Ishikawa (cell line): Measurements from ENCODE around the gene FOXA3.

Experiments used
- CEBPB ChIP-seq: IDR thresholded peaks from 2 replicates; pipeline ENCODE4 v1.6.1; 2012
- CREB1 ChIP-seq: IDR thresholded peaks from 2 replicates; pipeline ENCODE4 v1.6.1; 2012; ENCODE audit warnings: low read depth
- EGR1 ChIP-seq: IDR thresholded peaks from 2 replicates; pipeline ENCODE4 v1.6.1; 2012
- EP300 ChIP-seq: IDR thresholded peaks from 2 replicates; pipeline ENCODE4 v1.6.1; 2012; ENCODE audit warnings: borderline replicate concordance
- FOXM1 ChIP-seq: IDR thresholded peaks from 2 replicates; pipeline ENCODE4 v1.6.1; 2012; ENCODE audit warnings: low read depth, borderline replicate concordance
- MAX ChIP-seq: IDR thresholded peaks from 2 replicates; pipeline ENCODE4 v1.6.1; 2012
- NFIC ChIP-seq: IDR thresholded peaks from 2 replicates; pipeline ENCODE4 v1.6.1; 2012
- RAD21 ChIP-seq: IDR thresholded peaks from 2 replicates; pipeline ENCODE4 v1.6.1; 2012; ENCODE audit warnings: low read depth
- TAF1 ChIP-seq: IDR thresholded peaks from 2 replicates; pipeline ENCODE4 v1.6.1; 2012; ENCODE audit warnings: low read depth, mild to moderate bottlenecking
- TCF12 ChIP-seq: IDR thresholded peaks from 2 replicates; pipeline ENCODE4 v1.6.1; 2012; ENCODE audit warnings: low read depth
- TEAD4 ChIP-seq: IDR thresholded peaks from 2 replicates; pipeline ENCODE4 v1.6.1; 2012
- USF1 ChIP-seq: IDR thresholded peaks from 2 replicates; pipeline ENCODE4 v1.6.1; 2012
- YY1 ChIP-seq: IDR thresholded peaks from 2 replicates; pipeline ENCODE4 v1.6.1; 2012; ENCODE audit warnings: low read depth
- ZBTB7A ChIP-seq: IDR thresholded peaks from 2 replicates; pipeline ENCODE4 v1.6.1; 2012; ENCODE audit warnings: low read depth
- TF ChIP-seq, protein P1 (sequence below): IDR thresholded peaks from 2 replicates; pipeline ENCODE4 v1.6.1; 2012; ENCODE audit warnings: low read depth, mild to moderate bottlenecking

Gene FOXA3

GRCh38 chr19:45863840-45864628, at the start of gene FOXA3:
FOXA3 (plus strand) TSS chr19:45864326; CDS start chr19:45864457, 131 bp downstream.
- no peak for TF ChIP-seq CREB1
- TF ChIP-seq RAD21, result peak; percentile 40; the same call in 1 of the 2 replicates
- TF ChIP-seq CEBPB, result no peak
- no peak for TF ChIP-seq FOXM1
- TF ChIP-seq USF1, result no peak
- TF ChIP-seq ZBTB7A, result 0 out of 2 replicates have a peak, but pooled peaks have one; percentile 53

DNA sequence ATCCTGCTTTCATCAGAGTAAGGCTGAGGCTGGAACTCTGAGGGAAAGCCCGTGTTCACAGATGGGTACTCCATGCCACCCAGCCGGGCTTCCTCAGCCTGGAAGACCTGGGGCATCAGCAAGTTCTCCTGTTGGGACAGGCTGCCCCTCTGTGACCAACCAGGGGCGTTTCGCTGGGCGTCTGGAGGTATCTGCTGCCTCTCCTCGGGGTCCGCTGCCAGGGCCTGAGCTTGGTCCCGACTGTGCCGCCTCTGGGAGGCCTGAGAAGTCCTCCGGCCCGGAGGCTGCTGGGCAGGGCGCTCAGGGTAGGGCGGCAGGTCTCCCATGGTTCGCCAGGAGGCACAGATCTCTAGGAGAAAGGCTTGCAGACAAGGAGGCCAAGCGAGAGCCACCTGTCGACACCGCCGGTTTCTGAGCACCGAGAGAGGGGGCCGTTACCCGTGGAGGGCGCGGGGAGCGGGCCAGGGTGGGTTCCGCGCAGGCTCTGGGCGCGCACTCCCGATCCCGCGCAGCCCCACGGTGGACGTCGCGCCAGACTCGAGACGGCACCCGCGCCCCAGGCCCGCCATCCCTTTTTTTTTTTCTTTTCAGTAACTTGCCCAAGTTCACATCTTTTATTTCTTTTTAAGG, 49.2 kb upstream of the FOXA3 start, which contains the start of gene RSPH6A:
Gene RSPH6A (minus strand): TSS at position 458 of the 630 bp plus-strand sequence. CDS start 132 bp downstream, at position 326.
- no peak for TF ChIP-seq EGR1
- TF ChIP-seq FOXM1, result no peak
- no peak for TF ChIP-seq ZBTB7A
- no peak for TF ChIP-seq TAF1
- no peak for TF ChIP-seq TEAD4
- no peak for TF ChIP-seq USF1
- TF ChIP-seq, protein P1, sequence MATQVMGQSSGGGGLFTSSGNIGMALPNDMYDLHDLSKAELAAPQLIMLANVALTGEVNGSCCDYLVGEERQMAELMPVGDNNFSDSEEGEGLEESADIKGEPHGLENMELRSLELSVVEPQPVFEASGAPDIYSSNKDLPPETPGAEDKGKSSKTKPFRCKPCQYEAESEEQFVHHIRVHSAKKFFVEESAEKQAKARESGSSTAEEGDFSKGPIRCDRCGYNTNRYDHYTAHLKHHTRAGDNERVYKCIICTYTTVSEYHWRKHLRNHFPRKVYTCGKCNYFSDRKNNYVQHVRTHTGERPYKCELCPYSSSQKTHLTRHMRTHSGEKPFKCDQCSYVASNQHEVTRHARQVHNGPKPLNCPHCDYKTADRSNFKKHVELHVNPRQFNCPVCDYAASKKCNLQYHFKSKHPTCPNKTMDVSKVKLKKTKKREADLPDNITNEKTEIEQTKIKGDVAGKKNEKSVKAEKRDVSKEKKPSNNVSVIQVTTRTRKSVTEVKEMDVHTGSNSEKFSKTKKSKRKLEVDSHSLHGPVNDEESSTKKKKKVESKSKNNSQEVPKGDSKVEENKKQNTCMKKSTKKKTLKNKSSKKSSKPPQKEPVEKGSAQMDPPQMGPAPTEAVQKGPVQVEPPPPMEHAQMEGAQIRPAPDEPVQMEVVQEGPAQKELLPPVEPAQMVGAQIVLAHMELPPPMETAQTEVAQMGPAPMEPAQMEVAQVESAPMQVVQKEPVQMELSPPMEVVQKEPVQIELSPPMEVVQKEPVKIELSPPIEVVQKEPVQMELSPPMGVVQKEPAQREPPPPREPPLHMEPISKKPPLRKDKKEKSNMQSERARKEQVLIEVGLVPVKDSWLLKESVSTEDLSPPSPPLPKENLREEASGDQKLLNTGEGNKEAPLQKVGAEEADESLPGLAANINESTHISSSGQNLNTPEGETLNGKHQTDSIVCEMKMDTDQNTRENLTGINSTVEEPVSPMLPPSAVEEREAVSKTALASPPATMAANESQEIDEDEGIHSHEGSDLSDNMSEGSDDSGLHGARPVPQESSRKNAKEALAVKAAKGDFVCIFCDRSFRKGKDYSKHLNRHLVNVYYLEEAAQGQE, result no peak
- no peak for TF ChIP-seq MAX

GRCh38 chr19:45815481-45816216, 48.5 kb upstream of the FOXA3 start:
- TF ChIP-seq TCF12 (no peak), ZBTB7A (no peak), EGR1 (no peak), MAX (no peak)

- TF ChIP-seq RAD21 (no peak), TAF1 (no peak), YY1 (no peak), EGR1 (no peak), CREB1 (no peak), MAX (no peak), ZBTB7A (no peak), CEBPB (no peak), NFIC (no peak), USF1 (no peak), TEAD4 (no peak), FOXM1 (no peak), TCF12 (no peak), EP300 (no peak)
- TF ChIP-seq, protein P1, result no peak
These were observed 47.7 kb upstream of the FOXA3 start for GRCh38 chr19:45816236-45817009.
